NCI-H146 treated with DMSO at 0.1 percent for 48 hours (cell line): Measurements from ENCODE around the gene METAP1D.
"Not testable (repeated sequence)": the region's sequence is repeated elsewhere in the genome, so short reads cannot be mapped to it uniquely, and the experiment has no call there.

Experiments used
- DNase-seq: peaks from one replicate; lab custom pipeline; 2025; ENCODE audit not compliant: unreplicated experiment; lab: John Stamatoyannopoulos, UW

The METAP1D gene

DNA sequence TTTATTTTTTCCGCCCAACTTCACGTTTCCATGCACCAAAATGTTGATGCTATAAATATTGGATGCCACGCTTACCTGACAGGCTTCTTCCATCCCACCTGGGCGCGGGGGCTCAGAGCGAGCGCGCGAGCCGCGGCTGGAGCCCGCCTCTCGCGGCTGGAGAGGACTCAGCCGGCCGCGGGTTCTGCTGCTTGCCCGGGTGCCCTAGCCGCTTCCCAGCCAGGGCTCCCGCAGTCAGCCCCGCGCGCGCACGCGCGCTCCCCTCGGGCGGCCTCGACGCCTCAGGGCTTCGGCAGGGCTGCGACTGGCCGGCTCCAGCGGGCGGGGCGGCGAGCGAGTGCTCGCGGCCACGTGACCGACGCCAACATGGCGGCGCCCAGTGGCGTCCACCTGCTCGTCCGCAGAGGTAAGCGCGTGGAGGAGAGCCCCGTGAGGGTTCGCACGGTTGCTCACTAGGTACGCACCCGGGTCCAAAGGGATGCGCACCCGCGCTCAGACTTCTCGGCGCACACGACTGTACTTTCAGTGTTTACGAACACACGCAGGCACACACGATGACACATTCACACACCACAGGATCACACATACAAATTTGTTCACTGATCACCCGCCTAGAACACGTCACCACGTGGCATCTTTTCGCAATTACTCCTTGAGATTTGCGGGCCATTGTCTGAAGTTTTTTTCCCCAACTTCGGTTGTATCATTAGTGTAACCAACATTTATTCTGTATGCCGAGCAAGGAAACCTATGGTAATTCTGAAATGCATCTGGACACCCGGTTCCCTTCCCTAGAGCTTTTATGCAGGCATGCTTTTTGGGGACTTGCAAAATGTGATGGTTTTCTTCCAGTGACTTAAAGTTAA is at the start of gene METAP1D:
METAP1D (plus strand) TSS at position 350 of the 866 bp plus-strand sequence; CDS start at position 367, 17 bp downstream.
- DNase-seq = peak; percentile 74

DNA sequence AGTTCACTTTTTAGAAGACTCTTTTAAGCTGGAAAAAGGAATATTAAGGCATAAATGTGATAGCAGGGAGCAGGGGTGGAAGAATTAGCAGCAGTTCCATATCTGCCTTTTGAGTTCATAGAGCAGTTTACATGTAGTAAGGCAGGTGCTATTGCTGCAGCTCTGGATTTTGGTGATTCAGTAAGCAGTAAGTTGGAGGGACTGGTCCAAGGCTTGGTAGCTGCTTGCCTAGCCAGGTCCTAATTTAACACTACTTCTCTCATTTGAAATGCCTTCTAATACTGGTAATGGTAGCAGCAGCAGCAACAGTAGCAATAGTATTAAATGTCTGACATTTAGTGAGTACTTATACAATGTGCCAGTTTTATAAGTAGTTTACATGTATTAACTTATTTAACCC is 47.5 kb upstream of the METAP1D start:
- DNase-seq = no peak

DNA sequence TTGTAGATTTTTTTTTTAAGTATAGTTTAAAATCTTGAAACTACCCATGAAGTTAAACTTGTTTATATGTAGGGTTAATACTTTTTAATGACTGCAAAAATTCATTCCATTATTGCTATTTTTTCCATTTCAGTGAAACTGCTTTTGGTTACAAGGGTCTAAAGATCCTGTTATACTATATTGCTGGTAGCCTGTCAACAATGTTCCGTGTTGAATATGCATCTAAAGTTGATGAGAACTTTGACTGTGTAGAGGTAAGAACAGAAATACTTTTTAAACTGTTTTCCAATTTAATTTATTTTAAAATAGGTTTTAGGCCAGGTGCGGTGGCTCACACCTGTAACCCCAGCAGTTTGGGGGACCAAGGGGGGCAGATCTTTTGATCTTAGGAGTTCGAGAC is 47.0 kb upstream of the METAP1D start:
- DNase-seq = no peak

DNA sequence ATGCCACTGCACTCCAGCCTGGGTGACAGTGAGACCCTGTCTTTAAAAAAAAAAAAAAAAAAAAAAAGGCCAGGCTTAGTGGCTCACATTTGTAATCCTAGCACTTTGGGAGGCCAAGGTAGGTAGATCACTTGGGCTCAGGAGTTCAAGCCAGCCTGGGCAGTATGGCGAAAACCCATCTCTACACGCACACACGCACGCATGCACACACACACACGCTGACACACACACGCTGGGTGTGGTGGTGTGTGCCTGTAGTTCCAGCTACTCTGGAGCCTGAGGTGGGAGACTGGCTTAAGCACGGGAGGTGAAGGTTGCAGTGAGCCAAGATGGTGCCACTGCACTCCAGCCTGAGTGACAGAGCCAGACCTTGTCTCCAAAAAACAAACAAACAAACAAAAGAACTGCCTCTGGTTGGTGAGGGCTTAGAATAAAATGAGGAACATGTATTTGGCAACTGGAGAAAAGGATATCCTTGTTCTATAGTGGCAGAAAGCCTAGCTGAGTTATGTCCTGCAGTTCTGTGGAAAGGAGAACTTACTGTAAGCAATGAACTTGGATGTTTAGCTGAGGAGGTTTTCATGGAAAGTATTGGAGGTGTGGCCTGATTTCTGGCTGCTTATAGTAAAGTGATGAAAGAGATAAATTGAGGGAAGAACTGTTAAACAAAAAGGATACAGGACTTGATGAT is 43.5 kb upstream of the METAP1D start:
- DNase-seq = no peak

DNA sequence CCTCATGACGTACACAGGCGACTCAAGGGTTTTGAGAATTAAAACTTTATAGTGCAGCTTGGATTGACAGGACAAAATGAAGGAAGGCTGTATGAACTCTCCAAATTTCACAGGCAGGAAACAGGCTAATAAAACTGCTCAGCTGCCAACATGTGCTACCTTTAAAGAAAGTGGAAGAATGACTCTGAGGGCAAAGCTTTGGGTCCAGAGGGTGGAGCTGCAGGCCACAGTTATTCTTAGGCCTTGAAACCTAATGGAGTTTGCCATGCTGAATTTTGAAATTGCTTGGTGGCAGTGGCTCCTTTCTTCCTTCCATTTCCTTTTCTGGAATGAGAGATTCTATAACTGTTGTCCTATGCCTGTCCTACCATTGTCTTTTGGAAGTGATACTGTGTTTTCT is 42.7 kb upstream of the METAP1D start:
- DNase-seq = no peak

DNA sequence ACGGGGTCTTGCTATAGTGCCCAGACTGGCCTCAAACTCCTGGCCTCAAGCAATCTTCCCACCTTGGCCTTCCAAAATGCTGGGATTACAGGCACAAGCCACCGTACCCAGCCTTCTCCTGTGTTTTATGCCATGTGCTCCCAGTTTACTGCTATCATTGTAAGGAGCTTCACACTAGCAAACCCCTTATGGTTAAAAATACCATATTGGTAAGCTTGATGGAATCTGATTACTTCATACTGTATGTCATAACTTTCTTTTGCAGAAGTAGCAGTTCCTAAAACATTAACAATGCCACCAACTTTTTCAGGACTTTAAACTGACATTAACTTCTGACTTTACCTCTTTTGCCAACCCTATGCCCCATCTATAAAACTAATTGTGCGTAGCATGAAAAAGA is 41.3 kb upstream of the METAP1D start:
- no peak for DNase-seq

DNA sequence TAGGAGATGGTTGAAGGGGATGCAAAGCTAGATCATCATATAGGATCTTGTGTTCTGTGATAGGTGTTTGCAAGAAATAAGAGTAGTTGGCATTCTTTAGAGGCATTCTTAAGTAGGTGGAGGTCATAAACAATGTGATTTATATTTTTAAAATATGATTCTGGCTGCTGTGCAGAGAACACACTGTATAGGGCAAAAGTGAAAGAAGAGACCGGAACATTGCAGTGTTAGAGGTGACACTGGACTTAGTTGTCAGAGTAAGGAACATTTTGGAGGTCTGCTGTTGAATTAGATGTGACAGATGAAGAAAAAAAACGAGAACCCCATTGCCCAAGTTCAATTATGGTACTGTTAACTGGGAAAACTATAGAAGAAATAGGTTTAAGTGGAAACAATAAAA is 39.8 kb upstream of the METAP1D start:
- DNase-seq = no peak

DNA sequence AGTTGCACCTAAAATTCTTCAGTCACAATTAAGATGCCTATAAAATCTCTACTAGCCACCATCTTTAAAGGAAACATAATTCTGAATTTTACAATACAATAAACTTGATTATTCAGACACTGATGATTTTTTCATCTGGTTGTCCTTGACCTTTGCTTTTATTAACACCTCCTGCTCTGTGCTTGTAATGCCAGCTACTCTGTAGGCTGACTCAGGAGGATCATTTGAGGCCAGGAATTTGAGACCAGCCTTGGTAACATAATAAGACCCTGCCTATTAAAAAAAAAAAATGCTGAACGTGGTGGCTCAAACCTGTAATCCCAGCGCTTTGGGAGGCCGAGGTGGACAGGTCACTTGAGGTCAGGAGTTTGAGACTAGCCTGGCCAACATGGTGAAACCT is 39.2 kb upstream of the METAP1D start:
- DNase-seq = no peak

DNA sequence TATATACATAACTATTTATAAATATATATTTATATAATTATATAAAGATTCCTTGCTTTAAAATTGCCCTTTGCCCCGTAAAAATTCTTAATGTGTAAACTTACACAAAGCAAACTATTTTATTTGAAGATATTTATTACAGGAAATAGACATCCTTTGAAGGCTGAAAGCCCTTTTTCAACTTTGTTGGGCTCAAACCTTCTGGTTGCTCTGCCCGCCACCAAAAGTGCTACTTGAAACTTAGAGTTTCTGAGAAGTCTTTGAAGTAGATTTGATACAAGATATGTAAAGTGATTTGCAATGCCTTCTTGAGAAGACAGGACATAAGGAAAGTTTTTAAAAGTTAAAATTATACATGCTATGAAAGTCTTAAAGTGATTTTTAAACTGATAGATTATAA is 36.6 kb upstream of the METAP1D start:
- DNase-seq = no peak

DNA sequence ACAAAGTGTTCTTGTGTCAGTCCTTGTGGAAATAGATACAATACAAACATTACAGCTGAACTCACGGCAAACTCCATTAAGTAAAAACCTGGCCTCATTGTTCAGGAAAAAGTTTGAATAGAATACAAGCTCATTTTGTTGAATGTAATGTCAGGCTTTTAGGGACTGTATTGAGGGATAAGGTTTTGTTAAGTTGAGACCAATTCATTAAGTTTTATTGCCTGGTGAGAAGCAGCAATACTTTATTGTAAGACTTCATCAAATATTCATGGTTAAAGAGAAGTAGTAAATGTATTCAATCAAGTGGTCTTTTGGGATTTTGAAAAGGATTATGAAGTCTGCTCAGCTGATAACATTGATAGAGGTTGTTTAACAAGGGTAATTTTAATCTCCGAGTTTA is 35.4 kb upstream of the METAP1D start:
- DNase-seq = peak; percentile 23

DNA sequence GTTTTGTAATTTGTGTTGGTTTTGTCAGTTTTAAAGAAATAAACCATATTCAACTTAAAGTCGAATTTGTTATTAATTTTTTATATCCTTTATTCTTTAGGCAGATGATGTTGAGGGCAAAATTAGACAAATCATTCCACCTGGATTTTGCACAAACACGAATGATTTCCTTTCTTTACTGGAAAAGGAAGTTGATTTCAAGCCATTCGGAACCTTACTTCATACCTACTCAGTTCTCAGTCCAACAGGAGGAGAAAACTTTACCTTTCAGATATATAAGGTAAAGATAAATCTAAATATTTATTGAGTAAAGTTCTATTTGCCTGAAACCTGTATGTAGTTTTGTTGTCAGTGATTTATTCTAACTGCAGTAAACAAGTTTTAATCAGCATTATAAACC is 34.5 kb upstream of the METAP1D start:
- no peak for DNase-seq

DNA sequence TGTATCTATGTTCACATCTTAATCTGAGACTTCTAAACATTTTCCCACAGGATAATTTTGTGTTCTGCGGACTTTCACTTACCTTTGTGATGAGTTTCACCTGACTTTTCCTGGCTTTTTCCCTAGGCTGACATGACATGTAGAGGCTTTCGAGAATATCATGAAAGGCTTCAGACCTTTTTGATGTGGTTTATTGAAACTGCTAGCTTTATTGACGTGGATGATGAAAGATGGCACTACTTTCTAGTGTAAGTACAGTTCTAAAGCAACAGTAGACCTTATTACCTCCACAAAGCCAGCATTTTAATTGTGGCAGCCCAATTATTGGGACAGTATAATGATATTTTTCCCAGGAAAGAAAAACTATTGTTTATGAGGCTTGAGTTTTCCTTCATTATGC is 34.1 kb upstream of the METAP1D start:
- no peak for DNase-seq

DNA sequence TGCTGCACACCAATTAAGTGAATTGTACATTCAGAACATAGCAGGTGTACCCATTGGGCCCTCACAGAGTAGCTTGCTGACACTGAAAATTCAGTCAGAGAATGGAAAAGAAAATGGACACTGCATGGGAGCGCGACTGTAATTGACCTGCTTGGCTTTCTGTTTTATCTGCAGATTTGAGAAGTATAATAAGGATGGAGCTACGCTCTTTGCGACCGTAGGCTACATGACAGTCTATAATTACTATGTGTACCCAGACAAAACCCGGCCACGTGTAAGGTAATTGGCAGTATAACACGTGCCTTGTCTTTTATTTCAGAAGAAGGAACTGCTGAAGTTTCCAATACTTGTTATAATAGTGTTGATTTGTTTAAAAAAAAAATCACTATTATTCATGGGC is 33.5 kb upstream of the METAP1D start:
- DNase-seq = peak; percentile 87

DNA sequence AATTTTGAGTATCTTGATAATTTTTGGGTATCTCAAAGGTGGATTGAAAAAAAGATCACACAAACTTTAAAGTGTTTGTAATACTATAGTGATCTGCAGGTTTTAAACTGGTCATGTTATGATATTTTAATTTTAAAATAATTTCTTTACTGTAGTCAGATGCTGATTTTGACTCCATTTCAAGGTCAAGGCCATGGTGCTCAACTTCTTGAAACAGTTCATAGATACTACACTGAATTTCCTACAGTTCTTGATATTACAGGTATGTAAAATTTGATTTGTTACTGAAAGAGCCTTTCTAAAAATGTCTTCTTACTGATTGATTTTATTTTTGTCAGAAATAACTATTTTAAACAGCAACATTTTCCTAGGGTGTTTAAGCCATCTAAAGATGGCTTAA is 33.1 kb upstream of the METAP1D start:
- DNase-seq = no peak

DNA sequence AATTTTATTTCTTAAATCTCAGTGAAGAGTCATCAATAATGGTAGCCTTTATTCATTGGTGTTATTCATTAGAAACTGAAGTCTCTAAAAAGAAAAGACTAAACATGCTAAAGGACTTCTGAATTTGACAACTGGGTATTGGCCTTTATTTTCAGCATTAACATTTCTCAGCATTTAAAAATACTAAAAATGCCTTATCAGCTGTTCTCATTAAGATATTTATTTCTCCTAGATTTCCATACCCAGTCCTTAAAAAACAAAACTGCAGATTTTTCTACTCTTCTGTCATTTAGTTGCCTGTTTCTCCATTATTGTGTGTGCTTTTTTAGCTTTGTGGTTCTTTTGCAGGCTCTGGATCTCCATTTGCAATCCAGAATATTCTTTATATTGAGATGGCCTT is 31.2 kb upstream of the METAP1D start:
- DNase-seq = no peak

DNA sequence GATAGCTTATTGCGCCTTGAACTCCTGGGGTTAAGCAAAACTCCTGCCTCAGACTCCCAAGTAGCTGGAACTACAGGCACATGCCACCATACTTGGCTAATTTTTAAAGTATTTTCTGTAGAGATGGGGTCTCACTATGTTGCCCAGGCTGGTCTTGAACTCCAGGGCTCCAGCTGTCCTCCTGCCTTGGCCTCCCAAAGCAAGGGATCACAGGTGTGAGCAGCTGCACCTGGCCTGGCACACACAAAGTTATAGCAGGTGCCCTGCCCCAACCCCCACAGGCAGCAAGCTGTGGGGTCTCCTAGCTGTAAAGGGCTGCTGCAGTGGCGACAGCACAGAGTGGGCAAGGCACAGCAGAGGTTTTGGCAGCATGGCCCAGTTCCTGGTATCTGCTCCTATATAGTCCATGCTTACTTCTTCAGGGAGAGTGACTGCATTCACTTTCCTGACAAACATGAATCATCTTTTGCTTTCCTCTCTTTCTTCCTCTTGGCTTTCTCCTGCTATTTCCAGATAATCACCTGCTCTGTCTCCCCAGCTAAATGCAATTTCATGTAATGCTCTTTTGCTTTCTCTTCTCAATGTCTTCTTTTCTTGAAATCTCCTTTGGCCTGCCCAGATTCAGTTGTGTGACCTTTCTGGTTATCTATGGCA is 27.3 kb upstream of the METAP1D start:
- no peak for DNase-seq

DNA sequence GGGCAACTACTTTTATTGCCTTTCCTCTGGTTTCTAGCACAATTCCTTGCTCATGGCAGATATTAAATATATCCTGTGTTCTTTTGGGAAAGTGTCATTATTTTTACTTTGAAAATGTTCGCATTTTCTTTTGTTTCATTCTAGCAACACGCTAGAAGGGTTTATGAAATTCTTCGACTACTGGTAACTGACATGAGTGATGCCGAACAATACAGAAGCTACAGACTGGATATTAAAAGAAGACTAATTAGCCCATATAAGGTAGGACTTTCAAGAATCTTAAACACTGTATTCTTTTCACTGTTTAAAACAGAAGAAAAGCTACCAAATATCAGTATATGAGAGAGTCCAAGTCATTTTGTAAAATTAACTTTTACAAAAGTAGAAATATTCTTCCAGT is 20.6 kb upstream of the METAP1D start:
- DNase-seq = no peak

DNA sequence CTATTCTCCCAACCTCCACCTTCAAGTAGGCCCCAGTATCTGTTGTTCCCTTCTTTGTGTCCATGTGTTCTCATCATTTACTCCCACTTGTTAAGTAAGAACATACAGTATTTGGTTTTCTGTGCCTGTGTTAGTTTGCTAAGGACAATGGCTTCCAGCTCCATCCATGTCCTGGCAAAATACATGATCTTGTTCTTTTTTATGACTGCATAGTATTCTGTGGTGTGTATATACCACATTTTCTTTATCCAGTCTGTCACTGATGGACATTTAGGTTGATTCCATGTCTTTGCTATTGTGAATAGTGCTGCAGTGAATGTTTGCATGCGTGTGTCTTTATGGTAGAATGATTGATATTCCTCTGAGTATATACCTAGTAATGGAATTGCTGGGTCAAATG is 15.8 kb upstream of the METAP1D start:
- DNase-seq = not testable (repeated sequence)

DNA sequence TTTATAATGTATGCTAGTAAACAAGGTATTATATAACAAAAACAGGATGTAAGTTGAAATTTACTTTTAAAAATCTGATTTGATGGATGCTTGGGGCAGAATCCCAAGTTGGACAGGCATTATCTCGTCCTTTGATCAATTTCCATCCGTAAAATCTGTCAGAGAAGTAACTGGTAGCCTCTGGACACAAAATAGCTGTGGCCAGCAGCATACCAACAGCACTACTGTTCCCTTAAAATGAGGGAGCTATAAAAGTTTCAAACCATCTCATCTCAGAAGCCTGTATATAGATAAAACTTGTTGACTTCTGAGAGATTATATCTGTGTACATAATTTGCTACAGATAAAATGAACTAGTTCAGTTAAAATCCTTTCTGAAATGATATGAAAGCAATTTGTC is 14.7 kb upstream of the METAP1D start:
- no peak for DNase-seq

DNA sequence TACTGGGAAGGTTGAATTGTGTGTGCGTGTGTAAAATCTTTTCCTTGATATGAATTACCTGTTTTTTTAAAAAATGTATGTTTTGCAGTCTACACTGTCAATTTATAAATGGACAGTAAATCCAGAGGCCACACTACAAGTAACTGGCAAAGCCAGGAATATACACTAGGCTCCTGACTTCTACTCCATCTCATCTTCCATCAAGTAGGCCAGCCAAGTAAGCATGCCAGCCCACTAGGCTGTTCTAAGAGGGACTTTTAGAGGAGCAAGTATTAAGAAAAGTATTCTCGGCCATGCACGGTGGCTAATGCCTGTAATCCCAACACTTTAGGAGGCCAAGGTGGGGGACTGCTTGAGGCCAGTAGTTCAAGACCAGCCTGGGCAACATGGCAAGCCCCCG is 13.0 kb upstream of the METAP1D start:
- no peak for DNase-seq

DNA sequence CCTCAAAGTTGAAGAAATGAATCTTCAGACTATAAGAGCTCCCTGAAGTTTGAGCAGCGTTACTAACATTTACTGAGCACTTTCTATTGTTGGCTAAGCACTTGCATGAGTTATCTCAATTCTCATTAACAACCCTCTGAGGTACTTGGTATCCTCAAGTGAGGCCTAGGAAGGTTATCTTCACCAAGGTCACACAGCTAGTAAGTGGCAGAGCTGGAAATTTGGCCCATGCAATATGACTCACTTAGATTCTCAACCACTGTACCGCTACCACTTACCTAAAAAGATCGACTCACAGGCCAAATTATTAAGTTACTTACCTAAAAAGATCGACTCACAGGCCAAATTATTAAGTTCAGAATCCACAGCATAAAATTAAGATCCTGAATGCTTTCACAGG is 8.7 kb upstream of the METAP1D start:
- no peak for DNase-seq

DNA sequence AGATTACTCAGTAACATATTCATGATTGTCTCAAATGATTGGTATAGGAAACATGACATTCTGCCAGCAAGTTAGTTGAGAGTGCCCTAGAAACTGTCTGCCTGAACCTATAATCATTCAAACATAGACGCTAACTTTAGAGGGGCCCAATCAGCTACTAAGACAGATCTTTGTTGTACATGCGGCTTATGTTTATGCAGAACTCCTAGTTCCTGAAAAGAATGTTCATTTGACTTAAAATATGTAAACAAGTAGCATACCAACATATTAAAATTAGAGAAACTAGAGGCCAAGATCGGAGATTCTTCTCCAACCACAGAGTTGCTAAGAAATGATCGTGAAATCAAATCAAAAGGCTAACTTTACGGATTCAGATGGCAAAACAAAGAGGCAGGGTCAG is 4.2 kb upstream of the METAP1D start:
- no peak for DNase-seq
